OCI-LY1 (cell line): ENCODE data around the gene SKAP2.

Source experiments
- CTCF ChIP-seq: fragments of 200-600 bp; sonication (generic), shearing (Covaris generic); IDR thresholded peaks from 2 replicates; pipeline ENCODE4 v1.5.1; 2017; ENCODE audit warnings: mild to moderate bottlenecking, antibody characterized with exemption, low read length, moderate library complexity, mixed read lengths
- EZH2 ChIP-seq: fragments of 200-600 bp; sonication (generic), shearing (Covaris generic); IDR thresholded peaks from 2 replicates; pipeline ENCODE4 v1.8.0; 2017; ENCODE audit warnings: borderline replicate concordance, mixed run types, mild to moderate bottlenecking, antibody characterized with exemption, low read length, moderate library complexity, mixed read lengths

- TF ChIP-seq EZH2, result no peak
- no peak for TF ChIP-seq CTCF
These were observed 105.3 kb downstream of the SKAP2 start for GRCh38 chr7:26759108-26759507.
